Astrocyte of the hippocampus (primary cell): ENCODE measurements around the gene SLC44A4.

Experiments
- DNase-seq: peaks from one replicate; pipeline ENCODE4 v3.0.0; 2011; ENCODE audit warnings: low read depth, low spot score

SLC44A4 gene

GRCh38 chr6:31901415-31901952, 22.7 kb upstream of the SLC44A4 start:
- DNase-seq: peak; percentile 59

GRCh38 chr6:31900917-31901414, 22.2 kb upstream of the SLC44A4 start:
- peak; percentile 11 for DNase-seq

GRCh38 chr6:31899882-31900722, 21.3 kb upstream of the SLC44A4 start:
- DNase-seq: no peak

- DNase-seq: no peak
Measured at GRCh38 chr6:31899215-31899614, 20.4 kb upstream of the SLC44A4 start.

DNA sequence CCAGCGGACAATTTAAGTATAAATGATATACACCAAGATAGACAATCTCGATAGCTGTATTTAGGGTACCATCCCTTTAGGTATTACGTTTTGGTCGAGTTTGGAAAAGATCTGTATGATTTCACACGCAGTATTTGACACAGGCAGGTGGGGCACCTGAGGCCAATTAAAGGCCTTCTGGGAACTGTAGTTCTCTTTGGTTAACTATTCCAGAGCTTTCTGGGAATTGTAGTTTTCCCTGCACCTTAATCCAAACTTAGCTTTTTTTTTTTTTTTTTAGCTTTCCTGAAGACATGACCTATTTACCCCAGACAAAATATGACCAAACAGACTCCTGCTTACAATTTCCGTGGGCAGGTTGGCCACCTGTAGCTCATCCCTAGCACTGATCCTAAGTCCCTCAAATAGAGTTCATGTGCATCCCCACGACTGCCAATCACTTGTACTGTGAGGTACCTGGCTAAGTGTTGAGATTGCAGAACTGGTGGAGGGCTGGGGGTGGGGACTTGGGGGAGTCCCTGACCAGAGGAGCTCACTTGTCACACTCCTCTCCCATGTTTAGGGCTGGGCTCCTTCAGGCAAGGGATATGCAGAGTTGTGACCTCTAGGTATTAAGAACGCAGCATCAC, 19.7 kb upstream of the SLC44A4 start:
- DNase-seq: peak; percentile 54

DNA sequence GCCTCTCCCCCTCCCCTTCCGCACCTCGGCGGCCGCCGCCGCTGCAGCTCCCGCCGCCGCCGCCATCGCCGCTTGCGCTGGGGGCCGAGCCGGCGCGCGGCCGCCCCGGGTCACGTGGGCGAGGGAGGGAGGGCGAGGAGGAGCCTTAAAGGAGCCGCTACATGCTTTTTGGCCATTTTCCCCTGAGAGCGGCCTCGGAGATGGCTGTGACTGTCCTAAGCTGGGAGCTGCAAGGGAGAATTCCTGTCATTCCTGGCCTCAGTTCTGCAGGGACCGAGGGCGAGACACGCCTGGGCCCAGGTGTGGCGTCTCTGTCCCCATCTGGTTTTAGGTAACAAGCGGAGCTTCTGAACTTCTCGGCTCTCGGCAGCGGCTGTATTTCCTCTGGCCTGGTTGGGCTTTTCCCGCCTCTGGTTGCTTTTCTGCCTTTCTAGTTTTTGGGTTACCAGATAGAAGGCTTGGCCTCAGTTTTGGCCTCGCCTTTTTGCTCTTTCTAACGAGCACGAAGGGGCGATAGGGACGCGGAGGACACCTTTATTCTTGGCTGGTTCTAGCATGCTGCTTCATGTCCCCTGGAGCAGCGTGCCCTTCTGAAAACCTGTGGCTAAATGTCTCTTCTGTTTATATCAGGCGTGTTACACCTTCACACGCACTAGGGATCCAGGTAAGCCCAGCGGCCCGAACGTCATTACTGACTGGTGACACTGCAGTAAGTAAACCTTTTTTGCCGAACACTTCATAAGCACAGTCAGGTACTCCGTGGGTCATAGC, 19.0 kb upstream of the SLC44A4 start, which contains the start of gene EHMT2:
EHMT2 (minus strand) TSS at position 87 of the 771 bp plus-strand sequence; CDS start at position 66, 21 bp downstream.
- DNase-seq: peak; percentile 96

DNA sequence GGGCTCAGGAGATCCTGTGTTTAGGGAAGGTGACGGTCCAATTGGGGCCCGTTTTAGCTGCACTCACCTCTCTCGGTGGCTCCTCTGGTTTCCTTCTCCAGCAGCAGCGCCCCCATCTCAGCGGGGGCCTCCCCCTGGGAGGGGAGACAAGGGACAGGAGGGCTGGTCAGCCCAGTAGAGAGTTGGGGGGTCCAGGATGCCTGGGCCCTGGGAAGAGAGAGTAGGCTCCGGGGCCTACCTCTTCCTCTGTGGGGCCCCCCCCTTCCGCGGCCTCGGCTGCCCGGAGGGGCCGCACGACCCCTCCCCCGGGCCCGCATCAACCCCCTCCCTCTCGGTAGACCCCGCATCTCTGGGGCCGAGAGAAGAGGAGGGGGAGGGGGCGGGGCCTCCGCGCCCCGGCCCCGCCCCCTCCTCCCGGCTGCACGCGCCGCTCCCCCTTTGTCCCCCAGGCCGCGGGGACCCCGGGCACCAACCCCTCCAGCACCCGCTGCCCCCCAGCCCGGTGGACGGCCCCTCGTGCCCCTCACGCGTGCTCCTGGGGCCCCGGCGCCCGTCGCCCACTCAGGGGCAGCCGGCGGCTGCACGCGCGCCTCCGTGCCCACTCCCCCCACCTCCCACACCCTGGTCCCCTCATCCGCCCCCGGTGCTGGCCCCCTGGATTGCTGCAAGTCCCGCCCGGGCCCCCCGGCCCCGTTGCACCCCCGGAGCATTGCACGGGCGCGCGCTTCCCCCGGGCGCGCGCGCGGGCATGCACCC, 18.2 kb upstream of the SLC44A4 start:
- DNase-seq: no peak

- no peak for DNase-seq
Measured at GRCh38 chr6:31896493-31896855, 17.7 kb upstream of the SLC44A4 start.

DNA sequence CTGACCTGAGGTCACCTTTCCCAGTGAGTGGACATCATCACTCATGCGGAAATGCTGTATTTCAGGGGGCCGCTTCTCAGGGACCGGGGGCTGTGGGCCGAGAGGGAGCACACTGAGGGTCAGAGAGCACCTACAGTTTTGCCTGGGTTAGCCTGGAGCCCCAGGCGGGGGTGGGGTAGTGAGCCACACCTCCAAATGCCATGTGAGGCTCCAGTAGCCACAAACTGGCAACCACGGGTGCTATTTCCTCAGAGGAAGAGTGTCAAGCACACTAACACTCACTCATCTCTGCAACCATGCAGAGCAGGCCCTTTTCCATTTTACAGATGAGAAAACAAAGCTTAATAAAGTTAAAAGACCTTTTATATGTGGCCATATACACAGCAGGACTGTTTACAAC, 14.0 kb upstream of the SLC44A4 start:
- no peak for DNase-seq

DNA sequence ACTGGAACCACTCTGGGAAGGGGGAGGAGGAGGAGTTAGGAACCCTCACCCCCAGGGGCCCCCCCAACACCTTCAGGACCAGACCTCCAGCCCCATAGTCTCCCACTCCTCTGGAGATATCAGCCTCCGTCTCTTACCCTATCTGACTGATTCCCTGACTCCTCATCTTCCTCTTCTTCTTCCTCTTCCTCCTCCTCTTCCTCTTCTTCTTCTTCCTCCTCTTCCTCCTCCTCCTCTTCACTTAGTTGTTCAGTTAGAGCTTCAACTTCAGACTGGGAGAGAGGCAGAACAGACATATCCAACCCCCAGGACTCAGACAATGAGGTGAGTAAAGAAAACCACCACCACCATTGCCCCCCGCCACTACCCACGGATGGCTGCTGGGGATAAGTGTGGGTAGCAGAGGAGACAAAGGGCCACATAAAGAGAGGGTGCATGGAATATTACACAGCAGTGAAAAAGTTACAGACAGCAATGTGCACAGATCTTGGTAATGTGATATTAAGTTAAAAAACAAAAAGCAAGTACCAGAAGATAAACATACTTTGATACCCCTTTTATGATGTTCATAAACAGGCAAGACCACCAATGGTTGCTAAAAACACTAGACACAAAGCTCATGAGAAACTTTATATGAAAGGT, 10.7 kb upstream of the SLC44A4 start:
- no peak for DNase-seq

- peak; percentile 38 for DNase-seq
Measured at GRCh38 chr6:31888276-31889258, 9.8 kb upstream of the SLC44A4 start.

DNA sequence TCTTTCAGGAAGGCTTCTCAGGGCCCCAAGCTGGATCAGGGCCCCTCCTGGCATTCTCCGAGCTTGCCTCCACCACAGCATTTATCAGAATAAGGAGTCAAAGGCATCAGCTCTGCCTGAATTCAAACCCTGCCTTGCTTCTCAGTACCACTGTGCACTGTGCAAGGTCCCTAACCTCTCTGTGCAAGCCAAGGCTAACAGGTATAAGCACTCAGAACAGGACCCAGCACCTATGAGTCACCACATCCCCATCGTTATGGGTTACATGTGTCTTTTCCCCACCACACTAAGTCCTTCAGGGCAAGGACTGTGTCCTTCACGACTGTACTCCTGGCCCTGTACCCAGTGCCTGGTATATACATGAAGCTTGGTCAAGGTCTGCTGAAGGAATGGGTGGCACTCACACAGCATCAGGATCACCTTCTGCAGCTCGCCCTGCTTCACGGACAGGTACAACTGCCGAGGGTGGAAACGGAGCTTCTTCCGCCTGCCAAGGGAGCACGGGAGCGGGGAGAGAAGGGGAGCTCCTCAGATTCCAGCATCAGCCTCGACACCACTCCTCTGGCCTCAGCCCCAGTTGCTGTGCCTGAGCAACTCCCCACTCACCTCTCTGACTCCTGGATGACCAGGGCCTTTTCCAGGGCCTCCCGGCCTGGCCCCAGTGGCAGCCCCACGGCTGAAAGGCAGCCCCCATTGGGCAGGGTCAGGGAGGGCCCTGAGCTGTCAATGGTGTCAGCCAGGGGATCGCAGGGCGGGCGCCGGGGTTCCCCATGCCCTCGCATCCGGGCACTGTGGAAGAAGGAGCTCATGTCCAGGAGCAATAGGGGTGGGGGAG, 8.6 kb upstream of the SLC44A4 start:
- DNase-seq: no peak

- DNase-seq: no peak
Measured at GRCh38 chr6:31886541-31886991, 7.8 kb upstream of the SLC44A4 start.

- no peak for DNase-seq
Measured at GRCh38 chr6:31884528-31885035, 5.8 kb upstream of the SLC44A4 start.

- DNase-seq: no peak
Measured at GRCh38 chr6:31883676-31884075, 4.9 kb upstream of the SLC44A4 start.

DNA sequence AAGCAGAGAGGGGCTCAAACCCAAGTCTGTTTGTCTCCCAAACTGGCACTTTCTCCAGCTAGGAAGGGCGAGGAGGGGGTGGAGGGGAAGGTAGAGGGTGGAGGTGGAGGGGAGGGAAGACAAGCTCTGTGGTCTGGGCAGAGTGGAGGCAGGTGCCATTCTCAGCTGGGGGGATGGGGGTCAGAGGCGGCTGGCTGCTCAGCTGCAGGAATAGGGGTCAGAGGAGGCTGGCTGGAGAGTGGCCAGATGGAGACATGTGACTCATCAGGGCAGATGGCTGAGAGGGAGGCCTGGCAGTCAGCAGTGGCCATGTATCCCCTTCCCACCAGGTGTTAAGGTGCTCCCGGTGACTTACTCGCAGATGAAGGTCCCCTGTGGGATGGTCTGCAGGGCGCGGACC, 3.5 kb upstream of the SLC44A4 start:
- DNase-seq: peak; percentile 29

- DNase-seq: no peak
Measured at GRCh38 chr6:31881136-31881859, 2.5 kb upstream of the SLC44A4 start.

GRCh38 chr6:31880616-31881015, 1.8 kb upstream of the SLC44A4 start:
- no peak for DNase-seq
